ENCODE measurements around the gene AGO4.
"Not testable (repeated sequence)": the region's sequence is repeated elsewhere in the genome, so short reads cannot be mapped to it uniquely, and the experiment has no call there.

AGO4 gene

GRCh38 chr1:35810096-35810881 is 2.5 kb downstream of the AGO4 start:
- DNase-seq (ENCODE audit: low read depth in 2 of 2), result no peak

GRCh38 chr1:35812754-35813153 is 4.9 kb downstream of the AGO4 start:
- not testable (repeated sequence) for DNase-seq (ENCODE audit: low read depth in 2 of 2)

GRCh38 chr1:35825255-35825654 is 17.4 kb downstream of the AGO4 start:
- DNase-seq (ENCODE audit: low read depth in 2 of 2), result no peak

GRCh38 chr1:35832276-35832905 is 24.6 kb downstream of the AGO4 start:
- no peak for DNase-seq (ENCODE audit: low read depth in 2 of 2)

GRCh38 chr1:35833395-35833794 is 25.6 kb downstream of the AGO4 start:
- no peak for DNase-seq (ENCODE audit: low read depth in 2 of 2)

- no peak for DNase-seq (ENCODE audit: low read depth in 2 of 2)
Observed at GRCh38 chr1:35834218-35834617, 26.4 kb downstream of the AGO4 start.

- no peak for DNase-seq (ENCODE audit: low read depth in 2 of 2)
Observed at GRCh38 chr1:35835398-35835797, 27.6 kb downstream of the AGO4 start.

GRCh38 chr1:35836734-35837133 is 28.9 kb downstream of the AGO4 start:
- no peak for DNase-seq (ENCODE audit: low read depth in 2 of 2)

- DNase-seq (ENCODE audit: low read depth in 2 of 2), result no peak
Observed at GRCh38 chr1:35838693-35839245, 31.0 kb downstream of the AGO4 start.

- DNase-seq (ENCODE audit: low read depth in 2 of 2), result no peak
Observed at GRCh38 chr1:35844826-35845225, 37.0 kb downstream of the AGO4 start.

GRCh38 chr1:35845766-35846165 is 38.0 kb downstream of the AGO4 start:
- DNase-seq (ENCODE audit: low read depth in 2 of 2), result no peak

GRCh38 chr1:35847935-35848565 is 40.2 kb downstream of the AGO4 start:
- no peak for DNase-seq (ENCODE audit: low read depth in 2 of 2)

- DNase-seq (ENCODE audit: low read depth in 2 of 2), result no peak
Observed at GRCh38 chr1:35850051-35850450, 42.2 kb downstream of the AGO4 start.

- DNase-seq (ENCODE audit: low read depth in 2 of 2), result no peak
Observed at GRCh38 chr1:35850716-35851115, 42.9 kb downstream of the AGO4 start.

GRCh38 chr1:35851132-35851869 is 43.5 kb downstream of the AGO4 start:
- DNase-seq (ENCODE audit: low read depth in 2 of 2), result no peak

GRCh38 chr1:35852241-35852640 is 44.4 kb downstream of the AGO4 start:
- no peak for DNase-seq (ENCODE audit: low read depth in 2 of 2)

- DNase-seq (ENCODE audit: low read depth in 2 of 2), result no peak
Observed at GRCh38 chr1:35854989-35855700, 47.3 kb downstream of the AGO4 start.

GRCh38 chr1:35856964-35857363 is 49.1 kb downstream of the AGO4 start:
- no peak for DNase-seq (ENCODE audit: low read depth in 2 of 2)

GRCh38 chr1:35857830-35858229 is 50.0 kb downstream of the AGO4 start:
- no peak for DNase-seq (ENCODE audit: low read depth in 2 of 2)

GRCh38 chr1:35860696-35861095 is 52.9 kb downstream of the AGO4 start:
- no peak for DNase-seq (ENCODE audit: low read depth in 2 of 2)

- DNase-seq (ENCODE audit: low read depth in 2 of 2), result no peak
Observed at GRCh38 chr1:35863136-35863535, 55.3 kb downstream of the AGO4 start.

Data from stimulated activated CD4-positive, alpha-beta T cell treated with anti-CD3 and anti-CD28 coated beads, Interleukin-1b, Interleukin-23, amount 100 ng/mL, for 1 hour (primary cell).